Endothelial cell of umbilical vein (primary cell): ENCODE measurements around the gene GCSH. TPM values are rescaled to one million over a fixed set of nuclear protein-coding genes. Genes with fewer than 3 reads are reported as not detected.

Source experiments
- BruUV-seq: library from RNA; stranded (reverse); fragments of 400-500 nt; replicated peaks from 2 replicates; lab custom pipeline; 2021; lab: Mats Ljungman, UMichigan
- CTCF ChIA-PET: fragments of 300-600, 350-600 bp; sonication (Branson Sonifier 250); formaldehyde crosslinking; loops from one replicate; lab custom pipeline; 2021; ENCODE audit warnings: antibody characterized with exemption, inconsistent platforms; lab: Charles Lee
- POLR2A ChIA-PET: fragments of 300-600, 350-600 bp; sonication (Branson Sonifier 250); formaldehyde crosslinking; loops from one replicate; lab custom pipeline; 2021; ENCODE audit warnings: antibody characterized with exemption, inconsistent platforms; lab: Charles Lee
- DNase-seq: peaks from one replicate; pipeline ENCODE4 v3.0.0-alpha.2; 2011; ENCODE audit warnings: low read depth, low spot score
- FAIRE-seq: peaks from 2 replicates; lab custom pipeline; 2011; peaks lifted over from hg19 to GRCh38; lab: Jason Lieb, UNC
- H2AFZ ChIP-seq: 2 replicates; pipeline ENCODE4 v1.6.0; 2012; ENCODE audit warnings: low read depth, low read length, control low read depth, inconsistent platforms
- H3K27ac ChIP-seq: 2 replicates; pipeline ENCODE4 v1.5.1; 2011; ENCODE audit warnings: low read depth, mild to moderate bottlenecking, control low read depth, low read length, moderate library complexity; ENCODE audit not compliant: insufficient read depth
- H3K27me3 ChIP-seq, 2 experiments: 2 replicates each; pipeline versions ENCODE4 v1.6.0 to v1.6.1; 2011; ENCODE audit warnings: low read length in 2 of 2, mixed read lengths in 1 of 2; ENCODE audit not compliant: control insufficient read depth in 2 of 2, insufficient read depth in 2 of 2
- H3K36me3 ChIP-seq, 2 experiments: 2 replicates in 1 of 2; 3 replicates in 1 of 2; pipeline ENCODE4 v1.5.1; 2011; ENCODE audit warnings: low read length in 2 of 2, mild to moderate bottlenecking in 1 of 2, moderate library complexity in 1 of 2; ENCODE audit not compliant: control insufficient read depth in 2 of 2, insufficient read depth in 2 of 2; ENCODE audit errors: extremely low read depth in 1 of 2
- H3K4me1 ChIP-seq: 3 replicates; pipeline ENCODE4 v1.5.1; 2011; ENCODE audit warnings: mild to moderate bottlenecking, low read length; ENCODE audit not compliant: control insufficient read depth, insufficient read depth; ENCODE audit errors: extremely low read depth
- H3K4me2 ChIP-seq: 2 replicates; pipeline ENCODE4 v1.6.1; 2011; ENCODE audit warnings: low read length, control low read depth, mixed read lengths; ENCODE audit not compliant: insufficient read depth
- H3K4me3 ChIP-seq, 3 experiments: fragments of 200-600 bp in 1 of 3; sonication (generic), shearing (Covaris generic) in 1 of 3; replicated peaks in 1 of 3; 2 replicates each; pipeline ENCODE4 v1.5.1; 2011 to 2016; ENCODE audit warnings: control low read depth in 3 of 3, low read length in 3 of 3, mild to moderate bottlenecking in 2 of 3, inconsistent platforms in 1 of 3, low read depth in 1 of 3, moderate library complexity in 1 of 3; ENCODE audit not compliant: insufficient read depth in 1 of 3
- H3K79me2 ChIP-seq: 2 replicates; pipeline ENCODE4 v1.6.0; 2012; ENCODE audit warnings: low read length, inconsistent platforms; ENCODE audit not compliant: control insufficient read depth, insufficient read depth
- H3K9ac ChIP-seq: replicated peaks from 2 replicates; pipeline ENCODE3; 2011; ENCODE audit warnings: low read length, control low read depth; ENCODE audit not compliant: insufficient read depth; ENCODE audit errors: extremely low read depth
- H3K9me1 ChIP-seq: replicated peaks from 3 replicates; pipeline ENCODE4 v1.6.0; 2011; ENCODE audit warnings: mild to moderate bottlenecking, low read length; ENCODE audit not compliant: control insufficient read depth, insufficient read depth; ENCODE audit errors: extremely low read depth
- H3K9me3 ChIP-seq: replicated peaks from 2 replicates; pipeline ENCODE4 v1.5.1; 2012; ENCODE audit warnings: low read length, inconsistent platforms; ENCODE audit not compliant: control insufficient read depth, insufficient read depth
- H4K20me1 ChIP-seq: replicated peaks from 2 replicates; pipeline ENCODE3; 2011; ENCODE audit warnings: mild to moderate bottlenecking, low read length; ENCODE audit not compliant: control insufficient read depth, insufficient read depth; ENCODE audit errors: extremely low read depth
- EZH2 ChIP-seq: IDR thresholded peaks from 2 replicates; pipeline ENCODE4 v1.6.1; 2012; ENCODE audit warnings: borderline replicate concordance, low read depth, mild to moderate bottlenecking, moderate library complexity, low read length, inconsistent platforms; ENCODE audit not compliant: severe bottlenecking
- FOS ChIP-seq: IDR thresholded peaks from 2 replicates; pipeline ENCODE4 v1.6.1; 2011; ENCODE audit warnings: mild to moderate bottlenecking, low read length, moderate library complexity, borderline replicate concordance; ENCODE audit not compliant: insufficient read depth
- GATA2 ChIP-seq: IDR thresholded peaks from 2 replicates; pipeline ENCODE4 v1.7.0; 2011; ENCODE audit warnings: low read depth, mild to moderate bottlenecking, moderate library complexity, mixed read lengths, low read length; ENCODE audit not compliant: insufficient read length, insufficient read depth
- JUN ChIP-seq: IDR thresholded peaks from 2 replicates; pipeline ENCODE4 v1.6.1; 2011; ENCODE audit warnings: borderline replicate concordance, low read depth; ENCODE audit not compliant: insufficient read length, insufficient read depth
- MYC ChIP-seq: IDR thresholded peaks from one replicate; pipeline ENCODE4 v1.6.1; 2011; ENCODE audit warnings: mild to moderate bottlenecking, low read depth, low read length
- POLR2A ChIP-seq: IDR thresholded peaks from 2 replicates; pipeline ENCODE4 v1.6.1; 2012; ENCODE audit warnings: low read depth, mild to moderate bottlenecking, control low read depth, low read length
- POLR2AphosphoS5 ChIP-seq: IDR thresholded peaks from 2 replicates; pipeline ENCODE4 v1.6.1; 2012; ENCODE audit warnings: low read depth, mild to moderate bottlenecking, control low read depth, low read length, moderate library complexity; ENCODE audit not compliant: insufficient read depth
- dilution Hi-C: fragments of 300-500 bp; cut with MboI; formaldehyde crosslinking; loops from one replicate; pipeline ENCODE4 v1.15.0; 2019; ENCODE audit warnings: low sequenced_read_pairs; ENCODE audit not compliant: extremely low pct_ligation_motif_present
- intact Hi-C: fragments of 100-400 bp; cut with micrococcal nuclease; formaldehyde crosslinking; loops from one replicate; pipeline ENCODE4 v1.10.0; 2022
- polyA plus RNA-seq, 4 experiments: library from polyadenylated mRNA; depleted of rRNA in 3 of 4; stranded (reverse) in 3 of 4; unstranded in 1 of 4; fragments of >200 nt; gene quantifications; 2 replicates each; pipeline versions ENCODE4 v1.2.1 to v1.2.3, GENCODE V29; 2011 to 2012; ENCODE audit warnings: missing spikeins in 1 of 4
- total RNA-seq: library from RNA; stranded (reverse); gene quantifications from 2 replicates; pipeline ENCODE4 v1.2.3, GENCODE V29; 2021
- TF ChIP-seq, protein P1 (sequence below): IDR thresholded peaks from 2 replicates; pipeline ENCODE4 v1.6.1; 2011; ENCODE audit not compliant: insufficient read depth, insufficient read length
- TF ChIP-seq, protein P2 (sequence below), 2 donors: IDR thresholded peaks; 1 replicate in 1 of 2; 2 replicates in 1 of 2; pipeline ENCODE4 v1.5.1; 2011; ENCODE audit warnings: low read length in 2 of 2, mild to moderate bottlenecking in 2 of 2, moderate library complexity in 2 of 2, control low read depth in 1 of 2, inconsistent platforms in 1 of 2, low read depth in 1 of 2; ENCODE audit not compliant: insufficient read depth in 1 of 2; ENCODE audit errors: extremely low read depth in 1 of 2

The GCSH gene
- total and polyA plus RNA-seq, 2 donors (not counting 3 experiments of a cell fraction or from before 2014, with no cell fraction given): 6.9 to 31.1 TPM

DNA sequence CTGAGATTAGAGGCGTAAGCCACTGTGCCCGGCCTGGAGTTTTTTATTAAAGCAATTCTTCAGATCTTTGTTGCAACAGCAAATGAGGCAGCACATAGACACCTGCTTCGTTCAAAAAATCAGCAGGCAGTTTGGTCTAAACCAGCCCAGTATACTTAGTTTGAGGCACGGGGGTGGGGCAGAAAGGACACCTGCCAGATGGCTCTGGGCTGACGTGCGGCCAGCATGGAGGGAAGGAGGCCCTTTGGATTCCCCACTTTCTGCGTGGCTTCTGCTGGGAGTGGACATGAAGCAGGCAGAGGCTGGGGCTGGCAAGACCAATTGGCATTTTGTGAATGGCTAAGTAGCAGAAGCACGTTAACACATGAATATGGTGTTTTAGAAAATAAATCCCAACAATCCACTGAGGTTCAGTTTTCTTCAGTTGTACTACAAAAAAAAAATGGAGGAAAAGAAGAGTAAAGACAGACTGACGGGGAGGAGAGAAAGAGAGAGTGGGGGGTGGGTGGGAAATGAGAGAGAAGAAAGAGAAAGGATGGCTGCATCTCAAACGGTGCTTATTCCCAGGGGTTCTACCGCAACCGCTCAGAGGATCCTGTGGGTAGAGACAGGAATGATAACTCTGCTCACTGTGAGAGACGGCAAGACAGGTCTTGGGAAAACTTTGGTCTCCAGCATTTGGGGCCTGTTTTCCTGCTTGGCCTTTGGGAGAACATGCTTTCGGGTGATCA is 35.5 kb downstream of the GCSH start:
- no TSS peak for BruUV-seq

More for the DNA sequence above, 35.5 kb downstream of the GCSH start:
- Histone ChIP-seq H3K4me3 (no peak overlapping the region), H2AFZ (no peak overlapping the region), H3K9ac (no peak overlapping the region), H3K27me3 (no peaks in the 10 kb centered on the region), H3K9me3 (no peaks in the 10 kb centered on the region), H3K79me2 (no peaks in the 10 kb centered on the region), H3K9me1 (no peaks in the 10 kb centered on the region), H4K20me1 (no peaks in the 10 kb centered on the region), H3K4me1 (no peaks in the 10 kb centered on the region), H3K36me3 (no peaks in the 10 kb centered on the region), H3K4me2 (no peak overlapping the region), H3K27ac (no peak overlapping the region)
- TF ChIP-seq GATA2 (no peak), JUN (no peak), FOS (no peak), POLR2AphosphoS5 (no peak), MYC (no peak), POLR2A (no peak), EZH2 (no peak)
- TF ChIP-seq, protein P1, sequence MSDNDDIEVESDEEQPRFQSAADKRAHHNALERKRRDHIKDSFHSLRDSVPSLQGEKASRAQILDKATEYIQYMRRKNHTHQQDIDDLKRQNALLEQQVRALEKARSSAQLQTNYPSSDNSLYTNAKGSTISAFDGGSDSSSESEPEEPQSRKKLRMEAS: no peak
- TF ChIP-seq, protein P2, sequence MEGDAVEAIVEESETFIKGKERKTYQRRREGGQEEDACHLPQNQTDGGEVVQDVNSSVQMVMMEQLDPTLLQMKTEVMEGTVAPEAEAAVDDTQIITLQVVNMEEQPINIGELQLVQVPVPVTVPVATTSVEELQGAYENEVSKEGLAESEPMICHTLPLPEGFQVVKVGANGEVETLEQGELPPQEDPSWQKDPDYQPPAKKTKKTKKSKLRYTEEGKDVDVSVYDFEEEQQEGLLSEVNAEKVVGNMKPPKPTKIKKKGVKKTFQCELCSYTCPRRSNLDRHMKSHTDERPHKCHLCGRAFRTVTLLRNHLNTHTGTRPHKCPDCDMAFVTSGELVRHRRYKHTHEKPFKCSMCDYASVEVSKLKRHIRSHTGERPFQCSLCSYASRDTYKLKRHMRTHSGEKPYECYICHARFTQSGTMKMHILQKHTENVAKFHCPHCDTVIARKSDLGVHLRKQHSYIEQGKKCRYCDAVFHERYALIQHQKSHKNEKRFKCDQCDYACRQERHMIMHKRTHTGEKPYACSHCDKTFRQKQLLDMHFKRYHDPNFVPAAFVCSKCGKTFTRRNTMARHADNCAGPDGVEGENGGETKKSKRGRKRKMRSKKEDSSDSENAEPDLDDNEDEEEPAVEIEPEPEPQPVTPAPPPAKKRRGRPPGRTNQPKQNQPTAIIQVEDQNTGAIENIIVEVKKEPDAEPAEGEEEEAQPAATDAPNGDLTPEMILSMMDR (IDR thresholded peaks at IDR 0.05; ENCODE audit: extremely low read depth in 1 of 2, insufficient read depth in 1 of 2, low read depth in 1 of 2, low read length in 2 of 2): no peak
- CTCF ChIA-PET: no interaction called here
- DNase-seq: no peak
- intact Hi-C loops: no loop called here
- POLR2A ChIA-PET: no interaction called here
- no peak for FAIRE-seq
- dilution Hi-C loops: no loop called here
